ENCODE measurements around the gene SLC25A25.
"Not testable (repeated sequence)": the region's sequence is repeated elsewhere in the genome, so short reads cannot be mapped to it uniquely, and the experiment has no call there.

Gene SLC25A25

GRCh38 chr9:128124873-128125579, 57.0 kb downstream of the SLC25A25 start:
- no peak for DNase-seq (ENCODE audit: low spot score)

- no peak for DNase-seq (ENCODE audit: low spot score)
These were observed 57.7 kb downstream of the SLC25A25 start for GRCh38 chr9:128125580-128126354.

- peak; percentile 75 for DNase-seq (ENCODE audit: low spot score)
These were observed 59.5 kb downstream of the SLC25A25 start, which contains the start of gene PTGES2 for GRCh38 chr9:128127568-128127989. Gene PTGES2 (minus strand): TSS chr9:128127729. CDS start chr9:128127717, 12 bp downstream.

- DNase-seq (ENCODE audit: low spot score) = peak; percentile 87
These were observed 60.2 kb downstream of the SLC25A25 start for GRCh38 chr9:128127990-128128835.

- no peak for DNase-seq (ENCODE audit: low spot score)
These were observed 61.0 kb downstream of the SLC25A25 start for GRCh38 chr9:128128836-128129590.

GRCh38 chr9:128129976-128130590, 62.1 kb downstream of the SLC25A25 start:
- not testable (repeated sequence) for DNase-seq (ENCODE audit: low spot score)

- not testable (repeated sequence) for DNase-seq (ENCODE audit: low spot score)
These were observed 62.6 kb downstream of the SLC25A25 start for GRCh38 chr9:128130651-128131050.

- DNase-seq (ENCODE audit: low spot score) = not testable (repeated sequence)
These were observed 63.3 kb downstream of the SLC25A25 start for GRCh38 chr9:128131346-128131745.

- DNase-seq (ENCODE audit: low spot score) = not testable (repeated sequence)
These were observed 64.1 kb downstream of the SLC25A25 start for GRCh38 chr9:128132139-128132538.

- not testable (repeated sequence) for DNase-seq (ENCODE audit: low spot score)
These were observed 67.5 kb downstream of the SLC25A25 start for GRCh38 chr9:128135561-128135960.

GRCh38 chr9:128136816-128137793, 69.1 kb downstream of the SLC25A25 start:
- no peak for DNase-seq (ENCODE audit: low spot score)

GRCh38 chr9:128138001-128138400, 70.0 kb downstream of the SLC25A25 start:
- DNase-seq (ENCODE audit: low spot score) = no peak

GRCh38 chr9:128139621-128140020, 71.6 kb downstream of the SLC25A25 start:
- no peak for DNase-seq (ENCODE audit: low spot score)

- no peak for DNase-seq (ENCODE audit: low spot score)
These were observed 73.6 kb downstream of the SLC25A25 start for GRCh38 chr9:128141604-128142003.

GRCh38 chr9:128142061-128142460, 74.0 kb downstream of the SLC25A25 start:
- DNase-seq (ENCODE audit: low spot score) = no peak

- DNase-seq (ENCODE audit: low spot score) = no peak
These were observed 74.6 kb downstream of the SLC25A25 start for GRCh38 chr9:128142596-128142995.

GRCh38 chr9:128143525-128144238, 75.7 kb downstream of the SLC25A25 start:
- no peak for DNase-seq (ENCODE audit: low spot score)

GRCh38 chr9:128144239-128145181, 76.5 kb downstream of the SLC25A25 start:
- no peak for DNase-seq (ENCODE audit: low spot score)
